Pancreas (tissue), 10 donors: ENCODE measurements around the gene RGL2. TPM values are rescaled to one million over a fixed set of nuclear protein-coding genes. Genes with fewer than 3 reads are reported as not detected.
"Not testable (repeated sequence)": the region's sequence is repeated elsewhere in the genome, so short reads cannot be mapped to it uniquely, and the experiment has no call there.

ENCODE experiments used
- ATAC-seq, 4 donors: fragments of 200-7000 bp; cut with Tn5 transposase; one replicate each; pipeline versions ENCODE4 v1.8.0 to v1.9.1; 2020; ENCODE audit warnings: mild to moderate bottlenecking in 4 of 4, moderate library complexity in 4 of 4
- DNase-seq, 6 donors: peaks; one replicate each; pipeline ENCODE4 v3.0.0-alpha.2; 2020
- FAIRE-seq: peaks from 2 replicates; lab custom pipeline; 2012; peaks lifted over from hg19 to GRCh38; lab: Jason Lieb, UNC
- H3K27ac ChIP-seq, 4 donors: fragments of 200-600 bp; sonication (generic); 1 replicate in 3 of 4; 2 replicates in 1 of 4; pipeline versions ENCODE4 v1.5.0 to v1.8.0; 2020
- H3K27me3 ChIP-seq, 4 donors: fragments of 200-600 bp; one replicate each; pipeline ENCODE4 v1.8.0; 2021
- H3K36me3 ChIP-seq, 3 donors: fragments of 200-600 bp; sonication (generic) in 1 of 3; one replicate each; pipeline versions ENCODE4 v1.5.0 to v1.8.0; 2020 to 2021
- H3K4me1 ChIP-seq, 3 donors: fragments of 200-600 bp; one replicate each; pipeline ENCODE4 v1.8.0; 2021
- H3K4me3 ChIP-seq, 4 donors: fragments of 200-600 bp; sonication (generic) in 2 of 4; one replicate each; pipeline versions ENCODE4 v1.5.0 to v1.8.0; 2020 to 2021
- H3K9me3 ChIP-seq, 4 donors: fragments of 200-600 bp; one replicate each; pipeline ENCODE4 v1.8.0; 2021
- CTCF ChIP-seq, 4 donors: fragments of 200-600 bp; sonication (generic) in 3 of 4; IDR thresholded peaks; one replicate each; pipeline versions ENCODE4 v1.5.0 to v1.8.0; 2021; ENCODE audit warnings: antibody characterized with exemption in 4 of 4
- WGBS, 2 donors: extraction: QIAGEN DNeasy Blood & Tissue Kit; methylation state at CpG; one replicate each; pipeline ENCODE4 v1.1.7; 2013; 5-methylcytosine and 5-hydroxymethylcytosine counted together
- intact Hi-C, 3 donors: fragments of 100-400 bp; cut with DNase I; formaldehyde crosslinking; loops; one replicate each; pipeline versions ENCODE4 v1.11.1 to v1.14.2; 2022
- polyA plus RNA-seq, 2 donors: library from polyadenylated mRNA; stranded (reverse); fragments of 200-250 nt; gene quantifications; one replicate each; pipeline ENCODE4 v1.2.3, GENCODE V29; 2013
- total RNA-seq, 6 donors: library from RNA; stranded (reverse); fragmentation: NEBNext Ultra II Directional in 4 of 6; extraction: Animal tissue kit (Norgen Biotek cat#: 25700) in 4 of 6; gene quantifications; one replicate each; pipeline versions ENCODE4 v1.2.1 to v1.2.4, GENCODE V29; 2021 to 2023
- donor health status: healthy with polysubstance abuse.
- donor health status: DM: no; HTN: no; CAD: no; lungs with moderate emphysema.
- donor health status: DM: no; HTN: no; CAD: no.
- donor health status: control.
- donor health status: control.
- donor health status: Bipolar disorder and iron deficiency.
- donor health status: DM: yes; HTN: yes; CAD: no.
- donor health status: DM: no; HTN: no; CAD: no.
- donor health status: DM: no; HTN: no; CAD: no.
- donor health status: DM: yes; HTN: yes; CAD: no.

RGL2 gene
- total and polyA plus RNA-seq, 8 donors, result 24.5 to 121 (median 32.1) TPM

- no peak overlapping the region for H3K27ac ChIP-seq
- DNase-seq (no peak), ATAC-seq (peak in 1 of 4 donors; percentile 30), FAIRE-seq (no peak)
- intact Hi-C loops, result no loop called here
- no peaks in the 10 kb centered on the region for H3K9me3 ChIP-seq
- 75 to 78% methylated on average over 6 of the region's 6 CpGs for WGBS, 2 donors
- no peak overlapping the region for H3K4me3 ChIP-seq
- TF ChIP-seq CTCF (IDR thresholded peaks at IDR 0.05), result no peak
- no peaks in the 10 kb centered on the region for H3K4me1 ChIP-seq
- no peaks in the 10 kb centered on the region for H3K36me3 ChIP-seq
- no peaks in the 10 kb centered on the region for H3K27me3 ChIP-seq
Measured at GRCh38 chr6:33343953-33344611, 45.3 kb upstream of the RGL2 start.

GRCh38 chr6:33343606-33343952, 44.8 kb upstream of the RGL2 start:
- H3K9me3 ChIP-seq, DNase-seq, intact Hi-C loops, H3K4me1 ChIP-seq, H3K27me3 ChIP-seq, H3K4me3 ChIP-seq, H3K36me3 ChIP-seq, FAIRE-seq, ATAC-seq, H3K27ac ChIP-seq: not testable (repeated sequence)
- WGBS, 2 donors, result 95 to 98% methylated on average over 7 of the region's 7 CpGs

GRCh38 chr6:33339193-33339592, 40.5 kb upstream of the RGL2 start:
- no peaks in the 10 kb centered on the region for H3K27me3 ChIP-seq
- no peak for TF ChIP-seq CTCF (IDR thresholded peaks at IDR 0.05)
- no peak overlapping the region for H3K27ac ChIP-seq
- H3K4me3 ChIP-seq, result no peak overlapping the region
- no peaks in the 10 kb centered on the region for H3K36me3 ChIP-seq
- FAIRE-seq (no peak), ATAC-seq (no peak), DNase-seq (no peak)
- H3K4me1 ChIP-seq, result no peaks in the 10 kb centered on the region
- 70 to 77% methylated on average over 6 of the region's 6 CpGs for WGBS, 2 donors
- no peaks in the 10 kb centered on the region for H3K9me3 ChIP-seq
- intact Hi-C loops, result no loop called here

GRCh38 chr6:33336495-33336894, 37.8 kb upstream of the RGL2 start:
- DNase-seq (no peak), ATAC-seq (no peak), FAIRE-seq (no peak)
- WGBS, 2 donors, result 77 to 78% methylated on average over 3 of the region's 3 CpGs
- no peaks in the 10 kb centered on the region for H3K36me3 ChIP-seq
- H3K9me3 ChIP-seq, result no peaks in the 10 kb centered on the region
- no peak overlapping the region for H3K27ac ChIP-seq
- H3K4me3 ChIP-seq, result no peak overlapping the region
- no peak for TF ChIP-seq CTCF (IDR thresholded peaks at IDR 0.05)
- intact Hi-C loops, result no loop called here
- no peaks in the 10 kb centered on the region for H3K27me3 ChIP-seq
- H3K4me1 ChIP-seq, result no peaks in the 10 kb centered on the region

GRCh38 chr6:33335916-33336315, 37.2 kb upstream of the RGL2 start:
- H3K4me3 ChIP-seq, result no peak overlapping the region
- H3K36me3 ChIP-seq, result no peaks in the 10 kb centered on the region
- ATAC-seq, result no peak
- H3K27me3 ChIP-seq, result no peaks in the 10 kb centered on the region
- no peaks in the 10 kb centered on the region for H3K4me1 ChIP-seq
- FAIRE-seq, result no peak
- no peak overlapping the region for H3K27ac ChIP-seq
- H3K9me3 ChIP-seq, result no peaks in the 10 kb centered on the region
- no peak for DNase-seq
- no peak for TF ChIP-seq CTCF (IDR thresholded peaks at IDR 0.05)
- WGBS, 2 donors, result 74 to 77% methylated on average over 4 of the region's 4 CpGs
- intact Hi-C loops, result no loop called here
